HG02588 (cell line): ENCODE measurements around the gene PHLDA3.
A peak's percentile ranks its signal among the peaks of the same experiment; 100 is the strongest.

Experiments
- ATAC-seq: cut with Tn5 transposase; IDR thresholded peaks from one replicate; pipeline ENCODE4 v1.9.1; 2021; ENCODE audit warnings: mild to moderate bottlenecking, moderate library complexity; ENCODE audit not compliant: unreplicated experiment

The PHLDA3 gene

DNA sequence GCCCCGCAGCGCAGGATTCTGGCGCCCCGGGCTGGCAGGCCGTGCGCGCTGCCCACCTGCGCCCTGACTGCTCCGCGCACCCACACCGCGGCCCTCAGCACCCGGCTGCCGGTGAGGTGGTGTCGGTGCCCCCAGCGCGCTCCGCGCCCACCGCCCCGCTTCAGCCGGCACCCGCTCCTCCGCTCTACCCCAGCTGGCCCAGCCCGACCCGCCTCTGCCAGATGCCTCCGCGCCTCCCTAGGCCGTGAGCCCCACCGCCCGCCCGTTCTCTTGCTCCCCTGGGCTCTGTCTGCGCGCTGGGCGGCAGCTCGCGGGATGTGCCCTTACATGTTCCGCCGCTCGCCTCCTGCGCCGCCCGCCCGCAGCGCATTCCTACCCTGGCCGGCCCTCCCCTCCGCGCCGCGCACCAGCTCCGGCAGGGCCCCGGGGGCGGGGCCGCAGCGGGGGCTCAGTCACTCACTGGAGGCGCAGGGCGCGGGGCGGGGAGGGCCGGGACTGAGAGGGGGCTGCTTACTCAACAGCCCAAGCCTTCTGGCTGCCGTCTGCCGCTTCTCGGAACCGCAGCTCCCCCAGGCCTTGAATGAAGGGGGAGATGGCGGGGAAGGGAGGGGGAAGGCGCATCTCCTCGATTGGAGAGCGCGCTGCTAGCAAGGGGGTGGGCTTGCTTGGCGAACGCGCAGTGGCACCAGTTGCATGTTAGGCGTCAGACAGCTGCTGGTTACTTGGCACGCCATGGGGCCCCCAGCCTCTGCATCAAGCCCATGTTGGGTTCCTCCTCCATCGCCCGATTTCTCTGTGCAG is at the start of gene PHLDA3:
Gene PHLDA3, minus strand, starts transcription at position 345 of the 801 bp plus-strand sequence. CDS start 402 bp downstream, outside the sequence.
- peak; percentile 82 for ATAC-seq

GRCh38 chr1:201518071-201518470 is 49.1 kb upstream of the PHLDA3 start:
- no peak for ATAC-seq

GRCh38 chr1:201517631-201518030 is 48.6 kb upstream of the PHLDA3 start:
- no peak for ATAC-seq

DNA sequence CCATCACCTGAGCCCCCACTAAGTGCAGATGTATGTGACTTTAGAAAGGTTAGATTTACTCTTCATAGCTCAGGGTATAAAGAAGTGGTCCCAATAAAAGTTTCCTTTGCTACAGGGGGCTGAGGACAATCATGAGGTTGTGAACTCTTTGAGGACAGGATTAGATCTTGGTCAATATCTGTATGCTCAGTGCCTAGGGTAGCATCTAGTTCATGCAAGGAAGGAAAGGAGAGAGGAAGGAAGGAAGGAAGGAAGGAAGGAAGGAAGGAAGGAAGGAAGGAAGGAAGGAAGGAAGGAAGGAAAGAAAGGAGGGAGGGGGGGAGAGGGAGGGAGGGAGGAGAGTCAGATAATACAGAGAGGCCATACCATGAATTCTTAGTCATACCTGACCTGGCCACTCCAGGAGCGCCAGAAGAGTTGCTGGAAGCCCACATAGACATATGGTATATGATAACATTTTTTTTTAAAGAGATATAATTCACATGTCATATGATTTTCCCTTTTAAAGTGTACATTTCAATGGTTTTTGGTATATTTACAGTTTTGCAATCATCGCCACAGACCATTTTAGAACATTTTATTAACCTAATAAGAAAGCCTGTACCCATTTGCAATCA is 47.6 kb upstream of the PHLDA3 start:
- no peak for ATAC-seq

- no peak for ATAC-seq
Observed at GRCh38 chr1:201515895-201516294, 46.9 kb upstream of the PHLDA3 start.

GRCh38 chr1:201515062-201515750 is 46.2 kb upstream of the PHLDA3 start:
- no peak for ATAC-seq

- no peak for ATAC-seq
Observed at GRCh38 chr1:201514466-201514865, 45.5 kb upstream of the PHLDA3 start.

- no peak for ATAC-seq
Observed at GRCh38 chr1:201513498-201514243, 44.7 kb upstream of the PHLDA3 start.

- ATAC-seq = no peak
Observed at GRCh38 chr1:201511941-201512539, 43.1 kb upstream of the PHLDA3 start.

DNA sequence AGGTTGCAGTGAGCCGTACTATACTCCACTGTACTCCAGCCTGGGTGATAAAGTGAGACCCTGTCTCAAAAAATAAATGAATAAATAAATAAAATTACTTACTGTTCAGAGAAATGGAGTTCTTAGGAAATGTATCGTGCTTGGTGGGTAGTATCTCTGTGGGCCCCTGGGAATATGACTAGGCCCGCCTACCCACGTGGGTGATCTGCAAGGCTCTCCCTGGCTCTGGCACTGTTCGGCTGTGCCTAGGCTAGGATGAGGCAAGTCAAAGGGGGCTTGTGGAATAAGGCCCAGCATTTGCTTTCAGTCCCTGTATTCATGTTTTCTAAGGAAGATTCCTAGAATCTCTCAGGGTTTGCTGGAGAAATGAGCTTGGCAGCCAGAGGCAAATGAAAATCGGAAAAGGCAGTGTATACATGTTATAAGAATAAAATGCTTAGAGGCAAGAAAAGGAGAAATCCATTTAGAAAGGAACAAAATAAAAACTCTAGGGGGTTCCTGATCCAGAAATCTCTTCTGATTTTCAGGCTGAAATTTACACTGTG is 42.5 kb upstream of the PHLDA3 start:
- no peak for ATAC-seq

DNA sequence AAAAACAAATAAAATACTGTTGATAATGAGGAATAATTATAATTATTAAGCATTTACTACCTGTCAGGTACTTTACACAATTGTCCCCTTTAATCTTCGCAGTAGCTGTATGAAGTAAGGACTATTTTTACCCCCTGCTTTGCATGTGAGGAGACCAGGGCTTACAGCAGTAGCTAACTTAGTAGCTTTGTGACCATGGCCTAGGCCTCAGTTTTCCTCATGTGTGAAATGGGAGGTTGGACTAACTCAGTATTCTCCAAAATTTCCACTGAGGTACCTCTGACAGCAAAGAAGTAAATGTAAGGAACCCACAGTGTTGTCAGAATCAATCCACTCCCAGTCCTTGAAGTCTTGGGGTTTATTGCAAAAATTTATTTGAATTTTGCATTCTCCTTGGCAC is 41.7 kb upstream of the PHLDA3 start:
- no peak for ATAC-seq

- no peak for ATAC-seq
Observed at GRCh38 chr1:201509601-201510374, 40.8 kb upstream of the PHLDA3 start.

DNA sequence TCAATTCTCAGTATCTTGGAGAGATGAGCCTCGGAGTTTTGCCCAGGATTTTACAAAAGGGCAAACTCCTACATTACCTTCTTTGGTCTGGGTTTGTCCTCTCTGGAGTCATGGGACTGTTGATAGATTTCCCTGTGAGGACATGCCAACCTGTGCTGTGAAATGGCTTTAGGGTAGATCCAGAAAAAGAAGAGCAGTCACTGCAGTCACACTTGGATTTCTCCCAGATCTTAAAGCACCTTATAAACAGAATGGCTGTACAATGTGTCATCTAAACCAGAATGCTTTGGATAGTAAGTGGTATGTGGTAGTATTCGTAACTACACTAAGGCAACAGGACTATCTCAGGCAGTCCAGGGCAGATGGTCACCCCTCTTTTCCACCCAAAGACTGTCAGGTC is 39.8 kb upstream of the PHLDA3 start:
- ATAC-seq = no peak

DNA sequence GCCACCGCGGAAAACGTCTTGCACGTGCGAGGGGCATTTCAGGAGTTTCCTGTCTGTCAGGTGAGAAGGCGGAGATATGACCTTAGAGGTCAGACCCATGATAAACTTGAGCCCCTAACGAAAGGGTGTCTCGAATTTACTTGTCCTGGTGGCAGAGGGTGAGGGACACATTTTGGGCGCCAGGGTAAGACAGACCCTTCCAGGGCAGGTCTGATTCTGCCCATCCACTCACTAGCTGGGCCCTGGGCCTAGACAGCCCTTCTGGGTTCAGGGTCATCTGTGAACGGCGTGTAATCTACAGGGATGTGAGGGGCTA is 38.3 kb upstream of the PHLDA3 start:
- ATAC-seq = peak; percentile 8

DNA sequence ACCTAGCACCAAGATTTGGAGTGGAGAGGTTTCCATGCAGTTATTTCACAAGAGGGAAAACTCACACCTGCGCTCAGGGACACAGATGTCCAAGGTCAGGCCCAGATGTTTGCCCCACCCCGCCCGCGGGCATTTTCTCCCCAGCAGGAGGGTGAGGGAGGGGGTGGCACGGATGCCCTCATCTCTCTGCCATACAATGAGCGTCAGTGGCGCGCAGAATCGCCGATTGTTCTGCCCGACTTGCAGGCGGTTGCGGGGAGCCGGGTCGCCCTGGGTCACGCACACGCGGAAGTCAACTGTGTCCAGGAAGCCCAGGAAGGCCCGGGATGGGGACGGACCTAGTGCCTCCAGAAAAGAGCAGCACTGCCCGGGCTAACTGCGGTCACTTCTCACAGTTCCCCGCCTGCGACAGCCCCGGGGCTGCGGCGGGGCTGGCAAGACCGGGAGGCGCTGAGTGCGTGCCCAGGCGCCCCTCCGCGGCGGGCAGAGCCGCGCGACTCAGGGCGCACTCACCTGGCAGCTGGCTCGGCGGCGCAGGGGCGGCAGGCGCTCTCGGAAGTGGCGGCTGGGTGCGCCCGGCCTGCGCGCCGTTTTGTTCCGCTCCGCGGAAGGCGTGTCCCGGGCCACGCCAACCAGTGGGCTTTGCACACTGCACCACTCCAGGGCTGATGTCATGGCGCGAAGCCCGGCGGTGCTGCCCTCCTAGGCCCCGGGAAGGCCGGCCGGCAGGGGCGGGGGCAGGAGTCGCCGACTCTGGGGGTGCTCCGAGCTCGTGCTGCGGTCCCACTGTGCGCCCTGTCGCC is 37.8 kb upstream of the PHLDA3 start, which contains the start of gene CSRP1:
Gene CSRP1, minus strand, starts transcription at position 567 of the 803 bp plus-strand sequence. CDS start 10,820 bp downstream, outside the sequence.
- ATAC-seq = peak; percentile 97

DNA sequence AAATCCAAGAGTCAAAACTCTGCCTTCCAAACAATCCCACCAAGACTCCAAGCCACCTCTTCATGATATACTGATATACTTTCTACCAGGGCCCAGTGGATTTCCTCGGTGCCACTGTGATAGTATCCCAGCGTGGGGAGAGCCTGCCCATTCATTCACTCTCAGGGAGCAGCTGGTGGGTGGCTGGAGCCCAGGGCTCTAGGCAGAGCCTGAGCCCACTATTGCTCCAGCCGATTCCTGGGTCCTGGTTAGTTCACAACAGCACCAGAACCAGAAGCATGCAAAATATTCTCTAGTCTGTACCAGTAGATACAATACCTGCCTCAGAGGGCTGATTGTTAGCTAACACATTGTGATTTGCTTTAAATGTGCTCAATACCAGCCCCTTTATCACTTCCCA is 37.1 kb upstream of the PHLDA3 start:
- no peak for ATAC-seq

GRCh38 chr1:201505503-201505890 is 36.5 kb upstream of the PHLDA3 start:
- ATAC-seq = no peak

DNA sequence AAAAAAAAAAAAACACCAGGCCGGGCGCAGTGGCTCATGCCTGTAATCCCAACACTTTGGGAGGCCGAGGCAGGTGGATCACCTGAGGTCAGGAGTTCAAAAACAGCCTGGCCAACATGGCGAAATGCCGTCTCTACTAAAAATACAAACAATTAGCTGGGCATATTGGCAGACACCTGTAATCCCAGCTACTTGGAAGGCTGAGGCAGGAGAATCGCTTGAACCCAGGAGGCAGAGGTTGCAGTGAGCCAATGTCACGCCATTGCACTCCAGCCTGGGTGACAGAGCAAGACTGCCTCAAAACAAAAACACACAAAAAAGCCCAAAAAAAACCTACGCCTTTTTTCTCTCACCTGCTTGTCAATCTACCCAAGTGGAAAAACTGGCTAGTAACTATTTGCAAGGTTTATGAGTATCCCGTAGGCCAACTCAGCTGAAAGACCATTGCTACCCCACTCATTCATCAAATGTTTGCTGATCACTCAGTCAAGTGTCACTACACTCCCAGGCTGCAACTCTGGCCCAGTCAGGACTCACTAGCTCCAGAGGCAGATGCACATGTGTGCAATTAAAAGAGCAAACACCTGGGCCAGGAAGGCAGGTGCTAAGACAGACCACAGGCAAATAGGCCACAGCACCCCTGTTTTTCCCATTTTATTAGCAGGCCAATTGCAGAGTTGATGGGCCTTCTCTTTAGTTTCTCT is 36.0 kb upstream of the PHLDA3 start:
- ATAC-seq = no peak
